HCT116 (cell line): ENCODE data around the gene IFNA8. TPM values are rescaled to one million over a fixed set of nuclear protein-coding genes. Genes with fewer than 3 reads are reported as not detected.

Experiments
- ATAC-seq: fragments of 200-7000 bp; cut with Tn5 transposase; 2 replicates; pipeline ENCODE4 v1.9.1; 2020; ENCODE audit warnings: mild to moderate bottlenecking, moderate library complexity
- Bru-seq: library from RNA; stranded (reverse); fragments of 400-500 nt; gene quantifications from one replicate; lab custom pipeline; 2021; lab: Mats Ljungman, UMichigan
- BruChase-seq, 2 experiments: library from RNA; stranded (reverse); fragments of 400-500 nt; gene quantifications; one replicate each; lab custom pipeline; 2021; lab: Mats Ljungman, UMichigan
- BruUV-seq: library from RNA; stranded (reverse); fragments of 400-500 nt; replicated peaks from 2 replicates; lab custom pipeline; 2021; lab: Mats Ljungman, UMichigan
- CTCF ChIA-PET: fragments of 300-600 bp; sonication (Branson Sonifier 250); formaldehyde crosslinking; loops from one replicate; lab custom pipeline; 2021; ENCODE audit warnings: antibody characterized with exemption; lab: Charles Lee
- POLR2A ChIA-PET: fragments of 300-600, 350-600 bp; sonication (Branson Sonifier 250); formaldehyde crosslinking; loops from one replicate; lab custom pipeline; 2021; ENCODE audit warnings: antibody characterized with exemption; lab: Charles Lee
- RAD21 ChIA-PET, 2 experiments: fragments of 300-600 bp; sonication (Branson Sonifier 250); formaldehyde crosslinking; loops; one replicate each; lab custom pipeline; 2023; ENCODE audit warnings: low total read pairs in 2 of 2; ENCODE audit not compliant: uncharacterized antibody in 2 of 2, unreplicated experiment in 2 of 2, low non-redundant PET in 1 of 2; lab: Charles Lee
- DNase-seq: peaks from one replicate; pipeline ENCODE4 v3.0.0-alpha.2; 2010; ENCODE audit warnings: low read depth, low spot score
- H2AFZ ChIP-seq: fragments of 200-600 bp; shearing (Covaris generic), sonication (generic); 2 replicates; pipeline ENCODE4 v1.6.1; 2017; ENCODE audit warnings: low read depth, mixed run types, mixed read lengths, antibody characterized with exemption, low read length; ENCODE audit not compliant: poor library complexity, severe bottlenecking
- H3K27ac ChIP-seq: 2 replicates; pipeline ENCODE4 v1.5.1; 2012; ENCODE audit warnings: low read depth, low read length
- H3K27me3 ChIP-seq: fragments of 200-600 bp; sonication (generic); 2 replicates; pipeline ENCODE4 v1.6.1; 2016; ENCODE audit warnings: mixed run types, low read length, mixed read lengths; ENCODE audit not compliant: insufficient read depth
- H3K36me3 ChIP-seq, 2 experiments: fragments of 200-500 bp in 1 of 2; fragments of 200-600 bp in 1 of 2; sonication (Bioruptor generic) in 1 of 2; sonication (generic) in 1 of 2; 2 replicates each; pipeline versions ENCODE4 v1.5.1 to v1.6.1; 2014 to 2016; ENCODE audit warnings: low read length in 2 of 2, inconsistent platforms in 1 of 2, mixed read lengths in 1 of 2, mixed run types in 1 of 2; ENCODE audit not compliant: insufficient read depth in 2 of 2, control insufficient read depth in 1 of 2
- H3K4me1 ChIP-seq, 2 experiments: fragments of 200-600 bp in 1 of 2; sonication (generic) in 1 of 2; 2 replicates each; pipeline versions ENCODE4 v1.5.1 to v1.6.1; 2012 to 2017; ENCODE audit warnings: low read length in 2 of 2, inconsistent platforms in 1 of 2, mild to moderate bottlenecking in 1 of 2, mixed read lengths in 1 of 2, mixed run types in 1 of 2, moderate library complexity in 1 of 2; ENCODE audit not compliant: insufficient read depth in 2 of 2, control insufficient read depth in 1 of 2
- H3K4me2 ChIP-seq: fragments of 200-600 bp; sonication (generic); 2 replicates; pipeline ENCODE4 v1.6.1; 2017; ENCODE audit warnings: mixed run types, low read length, mixed read lengths
- H3K4me3 ChIP-seq, 2 experiments: fragments of 200-600 bp in 1 of 2; sonication (generic) in 1 of 2; replicated peaks in 1 of 2; 2 replicates each; pipeline ENCODE4 v1.5.1; 2011 to 2016; ENCODE audit warnings: low read length in 2 of 2, control low read depth in 1 of 2, low read depth in 1 of 2, mild to moderate bottlenecking in 1 of 2, mixed read lengths in 1 of 2, mixed run types in 1 of 2
- H3K79me2 ChIP-seq: fragments of 200-600 bp; sonication (generic); 2 replicates; pipeline ENCODE4 v1.6.1; 2017; ENCODE audit warnings: mild to moderate bottlenecking, mixed run types, low read length, moderate library complexity, mixed read lengths; ENCODE audit not compliant: insufficient read depth
- H3K9ac ChIP-seq: fragments of 200-600 bp; sonication (generic); 2 replicates; pipeline ENCODE4 v1.6.1; 2016; ENCODE audit warnings: low read length, mixed read lengths
- H3K9me2 ChIP-seq: fragments of 200-600 bp; sonication (generic), shearing (Covaris generic); 2 replicates; pipeline ENCODE4 v1.6.1; 2017; ENCODE audit warnings: mixed run types, mild to moderate bottlenecking, moderate library complexity; ENCODE audit not compliant: insufficient read depth
- H3K9me3 ChIP-seq, 2 experiments: fragments of 200-500 bp in 1 of 2; fragments of 200-600 bp in 1 of 2; sonication (Bioruptor generic) in 1 of 2; sonication (generic) in 1 of 2; 2 replicates each; pipeline ENCODE4 v1.6.1; 2014 to 2017; ENCODE audit warnings: low read length in 2 of 2, mixed read lengths in 2 of 2, inconsistent platforms in 1 of 2, low read depth in 1 of 2, mild to moderate bottlenecking in 1 of 2, mixed run types in 1 of 2, moderate library complexity in 1 of 2; ENCODE audit not compliant: control insufficient read depth in 1 of 2, insufficient read depth in 1 of 2
- H4K20me1 ChIP-seq: fragments of 200-600 bp; sonication (generic), shearing (Covaris generic); 2 replicates; pipeline ENCODE4 v1.6.1; 2017; ENCODE audit warnings: mixed run types, mild to moderate bottlenecking, moderate library complexity; ENCODE audit not compliant: insufficient read depth
- CEBPB ChIP-seq: IDR thresholded peaks from 2 replicates; pipeline ENCODE4 v1.6.1; 2012; ENCODE audit warnings: low read depth
- FOSL1 ChIP-seq: IDR thresholded peaks from 2 replicates; pipeline ENCODE4 v1.6.1; 2012; ENCODE audit warnings: low read depth
- JUND ChIP-seq: IDR thresholded peaks from 2 replicates; pipeline ENCODE4 v1.6.1; 2012
- POLR2AphosphoS5 ChIP-seq: IDR thresholded peaks from 2 replicates; pipeline ENCODE4 v1.6.1; 2011; ENCODE audit warnings: mild to moderate bottlenecking, low read depth, low read length, moderate library complexity
- SP1 ChIP-seq: IDR thresholded peaks from 2 replicates; pipeline ENCODE4 v1.6.1; 2012; ENCODE audit warnings: low read depth
- TCF7L2 ChIP-seq: IDR thresholded peaks from 2 replicates; pipeline ENCODE4 v1.7.0; 2011; ENCODE audit warnings: borderline replicate concordance, inconsistent platforms; ENCODE audit not compliant: insufficient read depth, insufficient read length; ENCODE audit errors: extremely low read depth
- ZNF274 ChIP-seq: fragments of 200-500 bp; sonication (Bioruptor generic); IDR thresholded peaks from 2 replicates; pipeline ENCODE4 v1.6.1; 2014; ENCODE audit warnings: mild to moderate bottlenecking, low read depth, low read length, inconsistent platforms
- intact Hi-C: fragments of 100-400 bp; cut with micrococcal nuclease; formaldehyde crosslinking; loops from 2 replicates; pipeline ENCODE4 v1.10.0; 2022
- long read RNA-seq: library from polyadenylated mRNA; unstranded; transcript quantifications from one replicate; pipeline ENCODE4 v2.0.0, GENCODE V29; 2021; ENCODE audit not compliant: unreplicated experiment
- polyA plus RNA-seq: library from polyadenylated mRNA; unstranded; fragments of >200 nt; gene quantifications from 2 replicates; pipeline ENCODE4 v1.2.1, GENCODE V29; 2012; ENCODE audit warnings: missing spikeins
- total RNA-seq: library from RNA; stranded (reverse); gene quantifications from one replicate; pipeline ENCODE4 v1.2.1, GENCODE V29; 2021; ENCODE audit not compliant: unreplicated experiment
- TF ChIP-seq, protein P1 (sequence below): IDR thresholded peaks from 2 replicates; pipeline ENCODE4 v1.6.1; 2011; ENCODE audit warnings: mild to moderate bottlenecking, low read length, moderate library complexity; ENCODE audit not compliant: insufficient replicate concordance; ENCODE audit errors: extremely low read depth
- TF ChIP-seq, protein P2 (sequence below): IDR thresholded peaks from 2 replicates; pipeline ENCODE4 v1.6.1; 2012; ENCODE audit warnings: low read depth
- TF ChIP-seq, protein P3 (sequence below): IDR thresholded peaks from 2 replicates; pipeline ENCODE4 v1.6.1; 2012

The IFNA8 gene
- total RNA-seq: not detected
- polyA plus RNA-seq: not detected in 2 replicates
- not detected for Bru-seq, nascent RNA
- percentile 23 among the genes with signal in this experiment for BruChase-seq, experiment 1, labeled RNA remaining after a 6-hour chase
- not detected for BruChase-seq, experiment 2, labeled RNA remaining after a 2-hour chase
- long read RNA-seq: 0 reads

DNA sequence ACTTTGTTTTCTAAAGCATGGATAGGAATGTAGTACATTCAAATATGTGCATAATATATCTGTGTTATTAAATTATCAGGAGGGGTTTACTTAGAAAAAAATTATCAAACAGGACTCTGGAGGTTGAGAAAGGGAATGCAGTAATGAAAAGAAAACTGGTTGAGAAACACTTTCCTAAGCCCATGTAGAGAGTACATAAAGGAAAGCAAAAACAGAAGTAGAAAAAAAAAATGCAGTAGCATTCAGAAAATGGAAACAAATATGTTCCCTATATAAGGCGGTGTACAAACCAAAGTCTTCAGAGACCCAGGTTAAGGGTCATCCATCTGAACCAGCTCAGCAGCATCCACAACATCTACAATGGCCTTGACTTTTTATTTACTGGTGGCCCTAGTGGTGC lies at the start of gene IFNA8:
Gene IFNA8 (plus strand): TSS at position 301 of the 400 bp plus-strand sequence. CDS start 60 bp downstream, at position 361.
- no peak within 1 kb of the TSS for H3K4me3 ChIP-seq
- H3K9ac ChIP-seq: no peak within 1 kb of the TSS
- CTCF ChIA-PET: interaction anchor here (1.8 kb wide), 1 partner anchor 13 kb away, joined by 11 read pairs; no protein-coding TSS in a partner anchor
- no peak within 1 kb of the TSS for H2AFZ ChIP-seq
- intact Hi-C loops: no loop called here
- POLR2A ChIA-PET: no interaction called here
- DNase-seq: no peak
- H3K27me3 ChIP-seq: no peaks in the 10 kb centered on the region
- H3K79me2 ChIP-seq: no peaks in the 10 kb centered on the region
- RAD21 ChIA-PET: no interaction called here
- no peaks in the 10 kb centered on the region for H3K36me3 ChIP-seq
- H4K20me1 ChIP-seq: no peaks in the 10 kb centered on the region
- no peaks in the 10 kb centered on the region for H3K9me2 ChIP-seq
- TF ChIP-seq SP1: no peak
- TF ChIP-seq, protein P1, sequence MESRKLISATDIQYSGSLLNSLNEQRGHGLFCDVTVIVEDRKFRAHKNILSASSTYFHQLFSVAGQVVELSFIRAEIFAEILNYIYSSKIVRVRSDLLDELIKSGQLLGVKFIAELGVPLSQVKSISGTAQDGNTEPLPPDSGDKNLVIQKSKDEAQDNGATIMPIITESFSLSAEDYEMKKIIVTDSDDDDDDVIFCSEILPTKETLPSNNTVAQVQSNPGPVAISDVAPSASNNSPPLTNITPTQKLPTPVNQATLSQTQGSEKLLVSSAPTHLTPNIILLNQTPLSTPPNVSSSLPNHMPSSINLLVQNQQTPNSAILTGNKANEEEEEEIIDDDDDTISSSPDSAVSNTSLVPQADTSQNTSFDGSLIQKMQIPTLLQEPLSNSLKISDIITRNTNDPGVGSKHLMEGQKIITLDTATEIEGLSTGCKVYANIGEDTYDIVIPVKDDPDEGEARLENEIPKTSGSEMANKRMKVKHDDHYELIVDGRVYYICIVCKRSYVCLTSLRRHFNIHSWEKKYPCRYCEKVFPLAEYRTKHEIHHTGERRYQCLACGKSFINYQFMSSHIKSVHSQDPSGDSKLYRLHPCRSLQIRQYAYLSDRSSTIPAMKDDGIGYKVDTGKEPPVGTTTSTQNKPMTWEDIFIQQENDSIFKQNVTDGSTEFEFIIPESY: no peak
- TF ChIP-seq, protein P2, sequence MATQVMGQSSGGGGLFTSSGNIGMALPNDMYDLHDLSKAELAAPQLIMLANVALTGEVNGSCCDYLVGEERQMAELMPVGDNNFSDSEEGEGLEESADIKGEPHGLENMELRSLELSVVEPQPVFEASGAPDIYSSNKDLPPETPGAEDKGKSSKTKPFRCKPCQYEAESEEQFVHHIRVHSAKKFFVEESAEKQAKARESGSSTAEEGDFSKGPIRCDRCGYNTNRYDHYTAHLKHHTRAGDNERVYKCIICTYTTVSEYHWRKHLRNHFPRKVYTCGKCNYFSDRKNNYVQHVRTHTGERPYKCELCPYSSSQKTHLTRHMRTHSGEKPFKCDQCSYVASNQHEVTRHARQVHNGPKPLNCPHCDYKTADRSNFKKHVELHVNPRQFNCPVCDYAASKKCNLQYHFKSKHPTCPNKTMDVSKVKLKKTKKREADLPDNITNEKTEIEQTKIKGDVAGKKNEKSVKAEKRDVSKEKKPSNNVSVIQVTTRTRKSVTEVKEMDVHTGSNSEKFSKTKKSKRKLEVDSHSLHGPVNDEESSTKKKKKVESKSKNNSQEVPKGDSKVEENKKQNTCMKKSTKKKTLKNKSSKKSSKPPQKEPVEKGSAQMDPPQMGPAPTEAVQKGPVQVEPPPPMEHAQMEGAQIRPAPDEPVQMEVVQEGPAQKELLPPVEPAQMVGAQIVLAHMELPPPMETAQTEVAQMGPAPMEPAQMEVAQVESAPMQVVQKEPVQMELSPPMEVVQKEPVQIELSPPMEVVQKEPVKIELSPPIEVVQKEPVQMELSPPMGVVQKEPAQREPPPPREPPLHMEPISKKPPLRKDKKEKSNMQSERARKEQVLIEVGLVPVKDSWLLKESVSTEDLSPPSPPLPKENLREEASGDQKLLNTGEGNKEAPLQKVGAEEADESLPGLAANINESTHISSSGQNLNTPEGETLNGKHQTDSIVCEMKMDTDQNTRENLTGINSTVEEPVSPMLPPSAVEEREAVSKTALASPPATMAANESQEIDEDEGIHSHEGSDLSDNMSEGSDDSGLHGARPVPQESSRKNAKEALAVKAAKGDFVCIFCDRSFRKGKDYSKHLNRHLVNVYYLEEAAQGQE: no peak
- no peak for TF ChIP-seq POLR2AphosphoS5
- no peak for TF ChIP-seq JUND
- TF ChIP-seq ZNF274: no peak
- TF ChIP-seq, protein P3, sequence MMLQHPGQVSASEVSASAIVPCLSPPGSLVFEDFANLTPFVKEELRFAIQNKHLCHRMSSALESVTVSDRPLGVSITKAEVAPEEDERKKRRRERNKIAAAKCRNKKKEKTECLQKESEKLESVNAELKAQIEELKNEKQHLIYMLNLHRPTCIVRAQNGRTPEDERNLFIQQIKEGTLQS: no peak
- no peak for TF ChIP-seq CEBPB
- no peak for TF ChIP-seq FOSL1
- no peak for TF ChIP-seq TCF7L2
- TF ChIP-seq, all 23 proteins: peak for 0
- H3K9me3 ChIP-seq: no peaks in the 10 kb centered on the region
- H3K27ac ChIP-seq: no peak within 1 kb of the TSS
- H3K4me1 ChIP-seq: no peaks in the 10 kb centered on the region
- BruUV-seq: no TSS peak
- ATAC-seq: no peak
- no peak within 1 kb of the TSS for H3K4me2 ChIP-seq
